Measurements from ENCODE around the gene FAAP20. TPM values are rescaled to one million over a fixed set of nuclear protein-coding genes. Genes with fewer than 3 reads are reported as not detected.

Gene FAAP20
- total and polyA plus RNA-seq, 9 of the 15 experiments (the other 6 are each of a cell fraction or from before 2014, with no cell fraction given), result 0.58 to 143 (median 9.9) TPM

GRCh38 chr1:2205191-2205952, 10.8 kb upstream of the FAAP20 start (continued):
- TF ChIP-seq E2F4 (CRISPR knock-in tag; IDR thresholded peaks at IDR 0.05; ENCODE audit: low read depth) (peak; percentile 61; the same call in 1 of the 2 replicates), ZNF586 (CRISPR knock-in tag; conservative IDR thresholded peaks at IDR 0.05) (no peak), CHD1 (IDR thresholded peaks at IDR 0.05; ENCODE audit: low read length) (no peak), CBFA2T2 (conservative IDR thresholded peaks at IDR 0.05) (no peak), RBM17 (IDR thresholded peaks at IDR 0.05; ENCODE audit: borderline replicate concordance, low read depth, low read length) (no peak), CHD4 (IDR thresholded peaks at IDR 0.05; ENCODE audit: insufficient read depth, insufficient replicate concordance, low read depth, low read length, poor library complexity, severe bottlenecking) (no peak), RNF2 (IDR thresholded peaks at IDR 0.05) (peak; percentile 82), ETV5 (CRISPR knock-in tag; IDR thresholded peaks at IDR 0.05; ENCODE audit: low read depth) (peak; percentile 83), HDAC2 (IDR thresholded peaks at IDR 0.05) (no peak), NR0B1 (IDR thresholded peaks at IDR 0.05; ENCODE audit: partially characterized antibody) (no peak), NONO (IDR thresholded peaks at IDR 0.05; ENCODE audit: low read depth in 2 of 2, low read length in 1 of 2) (peak in 1 of 2 experiments; percentile 60; a peak in 1 of 4 replicates), LEF1 (IDR thresholded peaks at IDR 0.05) (no peak), RBFOX2 (IDR thresholded peaks at IDR 0.05; ENCODE audit: low read depth, low read length) (peak; percentile 74), BCOR (IDR thresholded peaks at IDR 0.05) (no peak), BMI1 (IDR thresholded peaks at IDR 0.05; ENCODE audit: low read length) (no peak), ARNT (IDR thresholded peaks at IDR 0.05) (no peak), HSF4 (CRISPR knock-in tag; IDR thresholded peaks at IDR 0.05; ENCODE audit: borderline replicate concordance) (no peak), ZNF121 (CRISPR knock-in tag; conservative IDR thresholded peaks at IDR 0.05) (no peak)
- TF ChIP-seq, protein P1, sequence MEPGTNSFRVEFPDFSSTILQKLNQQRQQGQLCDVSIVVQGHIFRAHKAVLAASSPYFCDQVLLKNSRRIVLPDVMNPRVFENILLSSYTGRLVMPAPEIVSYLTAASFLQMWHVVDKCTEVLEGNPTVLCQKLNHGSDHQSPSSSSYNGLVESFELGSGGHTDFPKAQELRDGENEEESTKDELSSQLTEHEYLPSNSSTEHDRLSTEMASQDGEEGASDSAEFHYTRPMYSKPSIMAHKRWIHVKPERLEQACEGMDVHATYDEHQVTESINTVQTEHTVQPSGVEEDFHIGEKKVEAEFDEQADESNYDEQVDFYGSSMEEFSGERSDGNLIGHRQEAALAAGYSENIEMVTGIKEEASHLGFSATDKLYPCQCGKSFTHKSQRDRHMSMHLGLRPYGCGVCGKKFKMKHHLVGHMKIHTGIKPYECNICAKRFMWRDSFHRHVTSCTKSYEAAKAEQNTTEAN (CRISPR knock-in tag; IDR thresholded peaks at IDR 0.05), result 0 out of 2 replicates have a peak, but pooled peaks have one; percentile 57
- TF ChIP-seq, protein P2, sequence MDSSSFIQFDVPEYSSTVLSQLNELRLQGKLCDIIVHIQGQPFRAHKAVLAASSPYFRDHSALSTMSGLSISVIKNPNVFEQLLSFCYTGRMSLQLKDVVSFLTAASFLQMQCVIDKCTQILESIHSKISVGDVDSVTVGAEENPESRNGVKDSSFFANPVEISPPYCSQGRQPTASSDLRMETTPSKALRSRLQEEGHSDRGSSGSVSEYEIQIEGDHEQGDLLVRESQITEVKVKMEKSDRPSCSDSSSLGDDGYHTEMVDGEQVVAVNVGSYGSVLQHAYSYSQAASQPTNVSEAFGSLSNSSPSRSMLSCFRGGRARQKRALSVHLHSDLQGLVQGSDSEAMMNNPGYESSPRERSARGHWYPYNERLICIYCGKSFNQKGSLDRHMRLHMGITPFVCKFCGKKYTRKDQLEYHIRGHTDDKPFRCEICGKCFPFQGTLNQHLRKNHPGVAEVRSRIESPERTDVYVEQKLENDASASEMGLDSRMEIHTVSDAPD (CRISPR knock-in tag; IDR thresholded peaks at IDR 0.05), result no peak
- TF ChIP-seq, protein P3, sequence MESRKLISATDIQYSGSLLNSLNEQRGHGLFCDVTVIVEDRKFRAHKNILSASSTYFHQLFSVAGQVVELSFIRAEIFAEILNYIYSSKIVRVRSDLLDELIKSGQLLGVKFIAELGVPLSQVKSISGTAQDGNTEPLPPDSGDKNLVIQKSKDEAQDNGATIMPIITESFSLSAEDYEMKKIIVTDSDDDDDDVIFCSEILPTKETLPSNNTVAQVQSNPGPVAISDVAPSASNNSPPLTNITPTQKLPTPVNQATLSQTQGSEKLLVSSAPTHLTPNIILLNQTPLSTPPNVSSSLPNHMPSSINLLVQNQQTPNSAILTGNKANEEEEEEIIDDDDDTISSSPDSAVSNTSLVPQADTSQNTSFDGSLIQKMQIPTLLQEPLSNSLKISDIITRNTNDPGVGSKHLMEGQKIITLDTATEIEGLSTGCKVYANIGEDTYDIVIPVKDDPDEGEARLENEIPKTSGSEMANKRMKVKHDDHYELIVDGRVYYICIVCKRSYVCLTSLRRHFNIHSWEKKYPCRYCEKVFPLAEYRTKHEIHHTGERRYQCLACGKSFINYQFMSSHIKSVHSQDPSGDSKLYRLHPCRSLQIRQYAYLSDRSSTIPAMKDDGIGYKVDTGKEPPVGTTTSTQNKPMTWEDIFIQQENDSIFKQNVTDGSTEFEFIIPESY (CRISPR knock-in tag; IDR thresholded peaks at IDR 0.05), result peak; percentile 97
